ENCODE measurements around the gene SFTPD.
"Not testable (repeated sequence)": the region's sequence is repeated elsewhere in the genome, so short reads cannot be mapped to it uniquely, and the experiment has no call there.

The SFTPD gene

GRCh38 chr10:79914512-79914911 lies 34.4 kb downstream of the SFTPD start:
- not testable (repeated sequence) for H4K20me1 ChIP-seq (ENCODE audit: insufficient read depth, low read length); H3K79me2 ChIP-seq (ENCODE audit: low read length); H3K9me3 ChIP-seq (ENCODE audit: insufficient read depth, low read length); H3K4me2 ChIP-seq (ENCODE audit: low read length); H3K9ac ChIP-seq (ENCODE audit: low read length); H3K36me3 ChIP-seq (replicated peaks; ENCODE audit: low read depth, low read length); H3K27ac ChIP-seq (ENCODE audit: low read length); H3K27me3 ChIP-seq (ENCODE audit: low read depth, low read length); H3K4me3 ChIP-seq (ENCODE audit: low read length); H2AFZ ChIP-seq (ENCODE audit: low read depth, low read length)
- TF ChIP-seq CTCF (IDR thresholded peaks at IDR 0.05; ENCODE audit: low read depth, low read length): peak; percentile 11; the same call in 1 of the 2 replicates
- peaks cover 31% of the 10 kb centered on the region for H3K4me1 ChIP-seq (ENCODE audit: low read length)

GRCh38 chr10:79910836-79911235 lies 38.1 kb downstream of the SFTPD start:
- TF ChIP-seq EZH2phosphoT487 (IDR thresholded peaks at IDR 0.05; ENCODE audit: low read depth) (no peak), CTCF (IDR thresholded peaks at IDR 0.05; ENCODE audit: low read depth, low read length) (no peak)
- Histone ChIP-seq H4K20me1 (ENCODE audit: insufficient read depth, low read length) (no peaks in the 10 kb centered on the region), H3K9me3 (ENCODE audit: insufficient read depth, low read length) (no peaks in the 10 kb centered on the region), H3K27ac (ENCODE audit: low read length) (no peak overlapping the region), H3K36me3 (replicated peaks; ENCODE audit: low read depth, low read length) (no peaks in the 10 kb centered on the region), H2AFZ (ENCODE audit: low read depth, low read length) (no peak overlapping the region), H3K4me3 (ENCODE audit: low read length) (no peak overlapping the region; the same call in 1 of the 2 replicates), H3K9ac (ENCODE audit: low read length) (no peak overlapping the region), H3K27me3 (ENCODE audit: low read depth, low read length) (no peaks in the 10 kb centered on the region), H3K4me1 (ENCODE audit: low read length) (peaks cover 15% of the 10 kb centered on the region), H3K4me2 (ENCODE audit: low read length) (peak overlapping the region; percentile 40), H3K79me2 (ENCODE audit: low read length) (no peaks in the 10 kb centered on the region)

GRCh38 chr10:79910344-79910743 lies 38.6 kb downstream of the SFTPD start:
- peak overlapping the region; percentile 40 for H3K4me2 ChIP-seq (ENCODE audit: low read length)
- no peaks in the 10 kb centered on the region for H3K27me3 ChIP-seq (ENCODE audit: low read depth, low read length)
- no peak overlapping the region for H3K27ac ChIP-seq (ENCODE audit: low read length)
- peak overlapping the region; percentile 69; the same call in 1 of the 2 replicates for H2AFZ ChIP-seq (ENCODE audit: low read depth, low read length)
- peaks cover 15% of the 10 kb centered on the region for H3K4me1 ChIP-seq (ENCODE audit: low read length)
- no peaks in the 10 kb centered on the region for H3K36me3 ChIP-seq (replicated peaks; ENCODE audit: low read depth, low read length)
- H4K20me1 ChIP-seq (ENCODE audit: insufficient read depth, low read length): no peaks in the 10 kb centered on the region
- H3K4me3 ChIP-seq (ENCODE audit: low read length): peak overlapping the region; percentile 37
- H3K9ac ChIP-seq (ENCODE audit: low read length): no peak overlapping the region
- no peaks in the 10 kb centered on the region for H3K9me3 ChIP-seq (ENCODE audit: insufficient read depth, low read length)
- no peak for TF ChIP-seq CTCF (IDR thresholded peaks at IDR 0.05; ENCODE audit: low read depth, low read length)
- TF ChIP-seq EZH2phosphoT487 (IDR thresholded peaks at IDR 0.05; ENCODE audit: low read depth): no peak
- H3K79me2 ChIP-seq (ENCODE audit: low read length): no peaks in the 10 kb centered on the region

- Histone ChIP-seq H3K9me3 (ENCODE audit: insufficient read depth, low read length) (no peaks in the 10 kb centered on the region), H3K9ac (ENCODE audit: low read length) (no peak overlapping the region), H3K36me3 (replicated peaks; ENCODE audit: low read depth, low read length) (no peaks in the 10 kb centered on the region), H3K4me2 (ENCODE audit: low read length) (no peak overlapping the region), H2AFZ (ENCODE audit: low read depth, low read length) (no peak overlapping the region), H3K4me1 (ENCODE audit: low read length) (peaks cover 8% of the 10 kb centered on the region), H3K27ac (ENCODE audit: low read length) (no peak overlapping the region), H3K79me2 (ENCODE audit: low read length) (no peaks in the 10 kb centered on the region), H3K27me3 (ENCODE audit: low read depth, low read length) (no peaks in the 10 kb centered on the region), H3K4me3 (ENCODE audit: low read length) (no peak overlapping the region), H4K20me1 (ENCODE audit: insufficient read depth, low read length) (no peaks in the 10 kb centered on the region)
- TF ChIP-seq EZH2phosphoT487 (IDR thresholded peaks at IDR 0.05; ENCODE audit: low read depth): no peak
- TF ChIP-seq CTCF (IDR thresholded peaks at IDR 0.05; ENCODE audit: low read depth, low read length): no peak
Observed at GRCh38 chr10:79905322-79906314, 43.3 kb downstream of the SFTPD start.
